ENCODE data around the gene ZNF485.
"Not testable (repeated sequence)": the region's sequence is repeated elsewhere in the genome, so short reads cannot be mapped to it uniquely, and the experiment has no call there.

The ZNF485 gene

DNA sequence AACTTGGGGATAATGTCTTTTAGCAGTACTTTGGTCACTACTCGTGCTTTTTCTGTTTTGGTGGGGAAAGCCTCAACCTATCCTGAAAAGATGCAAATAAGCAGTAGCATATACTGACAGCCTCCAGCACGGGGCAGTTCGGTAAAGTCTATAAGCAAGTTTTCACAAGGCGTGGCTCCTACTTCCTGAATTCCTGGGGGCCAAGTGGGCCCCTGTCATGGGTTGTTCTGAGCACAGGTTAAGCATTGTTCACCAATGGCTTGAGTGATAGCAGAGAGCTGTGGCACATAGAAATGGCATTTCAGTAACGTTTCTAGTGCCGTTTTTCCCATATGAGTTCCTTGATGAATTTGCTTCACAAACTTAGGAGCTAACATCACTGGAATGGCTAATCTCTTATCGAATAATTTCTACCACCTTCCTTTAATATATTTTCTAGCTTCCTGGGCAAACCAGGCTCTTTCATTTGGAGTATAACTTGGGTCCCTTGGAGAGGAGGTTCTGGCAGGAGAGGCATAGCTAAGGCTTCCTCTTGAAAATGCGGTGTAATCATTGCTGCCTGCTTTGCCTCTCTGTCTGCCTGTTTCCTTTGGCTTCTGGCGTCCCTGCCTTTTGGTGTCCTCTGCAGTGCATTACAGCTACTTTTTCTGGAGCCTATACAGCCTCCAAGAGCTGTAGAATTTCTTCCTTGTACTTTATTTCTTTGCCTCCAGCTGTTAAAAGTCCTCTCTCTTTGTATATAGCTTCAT is 20.1 kb upstream of the ZNF485 start:
- no peaks in the 10 kb centered on the region for H3K4me1 ChIP-seq (ENCODE audit: control insufficient read depth, low read length)
- no peak overlapping the region for H3K4me2 ChIP-seq (ENCODE audit: low read length)
- H3K36me3 ChIP-seq (ENCODE audit: control insufficient read depth, low read length) = no peaks in the 10 kb centered on the region
- H3K27me3 ChIP-seq (ENCODE audit: control insufficient read depth, low read length) = 0 out of 2 replicates have a peak, but pooled peaks cover 3% of the 10 kb centered on the region
- no peaks in the 10 kb centered on the region for H4K20me1 ChIP-seq (ENCODE audit: control insufficient read depth, insufficient read depth, low read depth, low read length)
- no peak overlapping the region for H3K4me3 ChIP-seq (ENCODE audit: low read length)
- no peak for TF ChIP-seq CTCF (IDR thresholded peaks at IDR 0.05; ENCODE audit: low read depth, low read length, poor library complexity, severe bottlenecking)
- no peak for TF ChIP-seq EZH2phosphoT487 (IDR thresholded peaks at IDR 0.05; ENCODE audit: borderline replicate concordance, low read length)
- H3K9me2 ChIP-seq (replicated peaks; ENCODE audit: control insufficient read depth, low read length) = no peaks in the 10 kb centered on the region
- no peaks in the 10 kb centered on the region for H3K9me3 ChIP-seq (ENCODE audit: control insufficient read depth, insufficient read depth, low read length)
- no peaks in the 10 kb centered on the region for H3K79me2 ChIP-seq (ENCODE audit: control insufficient read depth, low read length)
- no peaks in the 10 kb centered on the region for H3F3A ChIP-seq (ENCODE audit: control insufficient read depth, insufficient read depth)
- no peak overlapping the region for H3K27ac ChIP-seq (ENCODE audit: low read depth, low read length)

- H4K20me1 ChIP-seq (ENCODE audit: control insufficient read depth, insufficient read depth, low read depth, low read length); H3K9me2 ChIP-seq (replicated peaks; ENCODE audit: control insufficient read depth, low read length); H3K27me3 ChIP-seq (ENCODE audit: control insufficient read depth, low read length); H3K9me3 ChIP-seq (ENCODE audit: control insufficient read depth, insufficient read depth, low read length); H3K27ac ChIP-seq (ENCODE audit: low read depth, low read length); H3K4me2 ChIP-seq (ENCODE audit: low read length); H3K4me3 ChIP-seq (ENCODE audit: low read length); H3K4me1 ChIP-seq (ENCODE audit: control insufficient read depth, low read length); H3K79me2 ChIP-seq (ENCODE audit: control insufficient read depth, low read length); H3K36me3 ChIP-seq (ENCODE audit: control insufficient read depth, low read length); H3F3A ChIP-seq (ENCODE audit: control insufficient read depth, insufficient read depth): not testable (repeated sequence)
Measured at GRCh38 chr10:43586730-43587115, 19.5 kb upstream of the ZNF485 start.

GRCh38 chr10:43591303-43591904 is 14.8 kb upstream of the ZNF485 start:
- no peak overlapping the region for H3K27ac ChIP-seq (ENCODE audit: low read depth, low read length)
- H3F3A ChIP-seq (ENCODE audit: control insufficient read depth, insufficient read depth) = no peaks in the 10 kb centered on the region
- no peak for TF ChIP-seq CTCF (IDR thresholded peaks at IDR 0.05; ENCODE audit: low read depth, low read length, poor library complexity, severe bottlenecking)
- no peak for TF ChIP-seq EZH2phosphoT487 (IDR thresholded peaks at IDR 0.05; ENCODE audit: borderline replicate concordance, low read length)
- no peak overlapping the region for H3K4me3 ChIP-seq (ENCODE audit: low read length)
- H3K4me1 ChIP-seq (ENCODE audit: control insufficient read depth, low read length) = peaks cover 4% of the 10 kb centered on the region; the same call in 1 of the 2 replicates
- H3K79me2 ChIP-seq (ENCODE audit: control insufficient read depth, low read length) = no peaks in the 10 kb centered on the region
- no peaks in the 10 kb centered on the region for H4K20me1 ChIP-seq (ENCODE audit: control insufficient read depth, insufficient read depth, low read depth, low read length)
- H3K36me3 ChIP-seq (ENCODE audit: control insufficient read depth, low read length) = no peaks in the 10 kb centered on the region
- H3K9me2 ChIP-seq (replicated peaks; ENCODE audit: control insufficient read depth, low read length) = no peaks in the 10 kb centered on the region
- peaks cover 4% of the 10 kb centered on the region; the same call in 1 of the 2 replicates for H3K9me3 ChIP-seq (ENCODE audit: control insufficient read depth, insufficient read depth, low read length)
- no peak overlapping the region for H3K4me2 ChIP-seq (ENCODE audit: low read length)
- peaks cover 12% of the 10 kb centered on the region; the same call in 1 of the 2 replicates for H3K27me3 ChIP-seq (ENCODE audit: control insufficient read depth, low read length)

DNA sequence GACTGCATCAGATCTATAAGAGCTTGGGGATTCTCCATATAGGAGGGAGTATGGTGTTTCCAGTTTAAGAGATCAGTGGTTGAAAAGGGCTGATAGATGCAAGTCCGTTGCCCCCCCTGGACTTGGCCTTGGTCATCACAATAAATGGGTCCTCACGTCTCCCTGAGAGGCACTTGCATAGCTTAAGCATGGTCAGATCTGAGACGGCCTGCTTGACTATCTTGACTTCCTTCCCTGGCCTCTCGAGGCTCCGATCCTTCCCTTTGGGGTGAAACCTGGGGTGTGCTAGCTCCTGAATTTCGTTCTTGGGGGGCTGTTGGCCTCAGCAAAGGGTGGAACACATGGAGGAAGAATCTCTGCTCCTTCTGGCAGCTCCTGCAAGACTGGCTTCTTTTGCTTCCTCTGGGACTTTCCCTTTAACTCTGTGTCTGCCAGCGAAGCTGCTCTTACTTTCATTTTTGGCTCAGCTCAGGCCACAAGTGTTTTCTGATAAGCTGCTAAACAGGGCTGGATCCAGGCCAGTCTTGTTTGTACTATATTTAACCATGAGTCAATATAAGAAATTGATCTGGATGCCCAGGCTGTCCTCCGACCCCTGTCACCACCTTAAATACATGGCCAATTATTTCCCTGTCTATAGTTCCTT is 11.2 kb upstream of the ZNF485 start:
- TF ChIP-seq EZH2phosphoT487 (IDR thresholded peaks at IDR 0.05; ENCODE audit: borderline replicate concordance, low read length) = no peak
- TF ChIP-seq CTCF (IDR thresholded peaks at IDR 0.05; ENCODE audit: low read depth, low read length, poor library complexity, severe bottlenecking) = no peak
- H3F3A ChIP-seq (ENCODE audit: control insufficient read depth, insufficient read depth) = no peaks in the 10 kb centered on the region
- no peaks in the 10 kb centered on the region for H3K9me2 ChIP-seq (replicated peaks; ENCODE audit: control insufficient read depth, low read length)
- H3K79me2 ChIP-seq (ENCODE audit: control insufficient read depth, low read length) = no peaks in the 10 kb centered on the region
- H3K36me3 ChIP-seq (ENCODE audit: control insufficient read depth, low read length) = no peaks in the 10 kb centered on the region
- peak overlapping the region; percentile 31; the same call in 1 of the 2 replicates for H3K4me2 ChIP-seq (ENCODE audit: low read length)
- H3K27ac ChIP-seq (ENCODE audit: low read depth, low read length) = no peak overlapping the region
- no peaks in the 10 kb centered on the region for H4K20me1 ChIP-seq (ENCODE audit: control insufficient read depth, insufficient read depth, low read depth, low read length)
- H3K9me3 ChIP-seq (ENCODE audit: control insufficient read depth, insufficient read depth, low read length) = peaks cover 4% of the 10 kb centered on the region; the same call in 1 of the 2 replicates
- peaks cover 11% of the 10 kb centered on the region; the same call in 1 of the 2 replicates for H3K27me3 ChIP-seq (ENCODE audit: control insufficient read depth, low read length)
- H3K4me3 ChIP-seq (ENCODE audit: low read length) = no peak overlapping the region
- peaks cover 4% of the 10 kb centered on the region; the same call in 1 of the 2 replicates for H3K4me1 ChIP-seq (ENCODE audit: control insufficient read depth, low read length)

Measured in DOHH2 (cell line).